ENCODE data around the gene FUCA1.

The FUCA1 gene

GRCh38 chr1:23799570-23800399 is 68.3 kb downstream of the FUCA1 start:
- DNase-seq = peak; percentile 36

- DNase-seq = no peak
These were observed 68.9 kb downstream of the FUCA1 start for GRCh38 chr1:23799255-23799569.

- DNase-seq = no peak
These were observed 69.4 kb downstream of the FUCA1 start for GRCh38 chr1:23798662-23799142.

- no peak for DNase-seq
These were observed 70.3 kb downstream of the FUCA1 start for GRCh38 chr1:23797478-23798448.

- DNase-seq = no peak
These were observed 71.4 kb downstream of the FUCA1 start for GRCh38 chr1:23796466-23797271.

GRCh38 chr1:23795676-23796465 is 72.2 kb downstream of the FUCA1 start:
- DNase-seq = no peak

Measured in NCI-H2029 treated with DMSO at 0.1 percent for 48 hours (cell line).